T-helper 22 cell (primary cell): Measurements from ENCODE around the gene BICDL1.

ENCODE experiments used
- DNase-seq: peaks from one replicate; pipeline ENCODE4 v3.0.0-alpha.2; 2020; ENCODE audit warnings: low read depth

The BICDL1 gene

DNA sequence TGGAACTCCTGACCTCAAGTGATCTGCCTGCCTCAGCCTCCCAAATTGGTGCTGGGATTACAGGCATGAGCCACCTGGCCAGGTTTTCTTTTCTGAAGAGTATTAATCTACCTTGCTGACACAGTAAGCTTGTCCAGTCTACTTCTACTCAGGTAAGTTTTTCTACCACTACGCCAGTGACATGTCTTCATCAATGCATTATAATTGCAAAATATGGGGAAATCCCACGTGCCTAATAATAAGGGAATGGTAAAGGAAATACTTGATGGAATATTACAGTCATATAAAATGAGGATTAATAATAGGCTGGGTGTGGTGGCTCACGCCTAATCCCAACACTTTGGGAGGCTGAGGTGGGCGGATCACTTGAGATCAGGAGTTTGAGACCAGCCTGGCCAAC, 65.3 kb downstream of the BICDL1 start:
- no peak for DNase-seq

DNA sequence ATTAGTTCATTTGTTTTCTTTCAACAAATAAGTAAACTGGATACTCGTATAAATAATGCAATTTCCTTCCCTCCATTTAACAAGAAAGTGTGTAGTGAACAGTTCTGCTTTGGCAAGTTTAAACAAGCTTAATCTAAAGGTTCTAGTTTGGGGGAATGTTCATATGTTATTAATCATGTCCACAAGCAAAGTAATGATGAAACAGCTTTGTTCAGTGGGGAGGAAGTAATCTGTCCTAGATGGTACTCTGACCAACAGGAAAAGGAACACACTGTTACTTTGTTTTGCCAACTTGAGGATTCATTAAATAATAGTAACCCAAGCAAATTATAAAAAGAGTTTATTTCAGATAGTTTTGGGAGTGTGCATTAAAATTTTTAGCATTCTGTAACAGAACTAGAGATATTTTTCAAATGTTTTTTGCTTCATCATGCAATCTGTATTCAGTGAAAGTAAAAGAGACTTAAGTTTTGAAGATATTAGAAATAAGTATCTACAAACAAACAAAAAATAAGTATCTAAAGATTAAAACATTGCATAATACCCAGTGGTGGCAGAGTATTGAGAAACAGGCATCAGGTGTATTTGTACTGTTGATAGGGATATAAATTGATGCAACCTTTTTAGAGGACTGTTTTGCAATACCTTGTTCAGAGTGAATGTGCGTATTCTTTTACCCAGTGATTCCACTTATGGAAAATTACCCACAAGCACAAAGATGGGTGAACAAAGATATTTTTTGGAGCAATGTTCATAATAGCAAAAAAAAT, 66.4 kb downstream of the BICDL1 start:
- DNase-seq = no peak

DNA sequence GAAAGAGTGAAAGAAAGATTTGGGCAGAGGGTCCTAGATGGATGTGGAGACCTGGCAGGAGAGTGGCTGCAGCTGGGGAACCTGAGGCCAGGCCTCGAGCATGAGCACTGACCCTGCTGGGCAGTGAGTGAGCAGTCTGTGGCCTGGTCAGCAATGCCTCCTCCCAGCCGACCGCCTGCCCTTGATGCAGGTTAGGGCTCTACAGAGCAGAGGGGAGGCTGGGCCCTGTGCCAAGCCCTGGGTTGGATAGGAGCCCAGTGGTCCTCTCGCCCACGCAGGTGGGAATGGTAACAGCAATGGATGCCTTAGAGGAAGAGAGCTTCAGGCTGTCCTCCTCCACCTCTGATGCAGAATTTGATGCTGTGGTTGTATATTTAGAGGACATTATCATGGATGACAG, 67.7 kb downstream of the BICDL1 start:
- DNase-seq = no peak

DNA sequence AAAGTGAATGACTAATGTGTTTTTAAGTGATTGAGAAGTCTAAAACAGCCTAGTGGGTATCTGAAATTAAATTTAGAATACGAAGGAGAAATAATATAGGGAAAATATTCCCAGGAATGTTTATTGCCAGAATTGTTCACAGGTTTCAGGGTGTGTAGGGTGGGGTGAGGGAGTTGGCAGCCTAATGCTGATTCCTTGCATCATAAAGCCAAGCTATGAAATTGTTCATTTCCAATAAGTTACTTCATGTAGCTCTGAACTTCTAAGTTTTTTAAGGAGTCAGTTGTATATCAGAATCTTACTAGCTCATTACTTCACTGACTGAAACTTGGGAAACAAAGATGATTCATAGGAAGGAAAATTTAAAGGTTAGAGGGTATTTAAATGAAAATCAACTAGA, 71.2 kb downstream of the BICDL1 start:
- DNase-seq = no peak

DNA sequence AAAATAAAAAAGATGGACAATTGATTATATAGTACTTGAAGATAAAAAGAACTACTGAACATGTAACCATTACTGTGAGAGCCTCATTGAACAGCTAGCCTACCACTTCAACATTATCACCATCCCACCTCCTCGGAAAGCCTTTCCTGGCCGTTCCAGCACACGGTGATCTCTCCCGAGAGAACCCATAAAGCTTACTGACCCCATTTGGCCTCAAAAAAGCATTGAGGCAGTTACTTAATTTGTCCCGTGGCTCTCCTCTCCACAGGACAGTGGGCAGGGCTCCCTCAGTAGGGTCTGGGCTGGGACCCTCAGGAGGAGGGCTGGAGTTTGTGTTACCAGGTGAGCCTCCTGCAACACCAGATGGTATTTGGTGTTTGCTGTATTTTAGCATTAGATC, 71.7 kb downstream of the BICDL1 start:
- no peak for DNase-seq

DNA sequence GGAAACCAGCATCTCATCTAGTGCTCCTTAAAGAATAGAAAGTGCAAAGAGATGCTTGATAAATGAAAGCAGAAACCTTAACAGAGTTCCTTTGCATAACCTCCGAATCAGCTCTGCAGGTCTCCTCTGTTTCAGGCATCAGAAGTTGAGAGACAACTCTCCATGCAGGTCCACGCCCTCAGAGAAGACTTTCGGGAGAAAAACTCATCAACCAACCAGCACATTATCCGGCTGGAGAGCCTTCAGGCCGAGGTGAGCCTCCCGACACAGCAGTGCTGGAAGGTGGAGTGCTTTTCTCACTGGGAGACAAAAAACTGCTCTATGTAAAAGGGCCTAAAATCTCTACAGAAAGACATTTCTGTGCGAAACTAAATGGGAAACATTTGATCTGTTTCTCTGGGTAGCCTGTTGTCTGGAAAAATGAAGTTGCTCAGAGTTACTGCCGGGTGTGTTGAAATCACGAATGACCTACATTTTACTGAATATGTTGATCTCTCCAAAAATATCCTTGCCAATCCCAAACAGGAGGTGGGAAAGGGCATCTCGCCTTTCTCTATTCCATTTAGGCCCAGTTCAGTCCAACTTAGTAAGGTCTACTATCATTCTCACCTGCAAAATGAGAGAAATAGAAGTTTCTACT, 72.7 kb downstream of the BICDL1 start:
- no peak for DNase-seq

DNA sequence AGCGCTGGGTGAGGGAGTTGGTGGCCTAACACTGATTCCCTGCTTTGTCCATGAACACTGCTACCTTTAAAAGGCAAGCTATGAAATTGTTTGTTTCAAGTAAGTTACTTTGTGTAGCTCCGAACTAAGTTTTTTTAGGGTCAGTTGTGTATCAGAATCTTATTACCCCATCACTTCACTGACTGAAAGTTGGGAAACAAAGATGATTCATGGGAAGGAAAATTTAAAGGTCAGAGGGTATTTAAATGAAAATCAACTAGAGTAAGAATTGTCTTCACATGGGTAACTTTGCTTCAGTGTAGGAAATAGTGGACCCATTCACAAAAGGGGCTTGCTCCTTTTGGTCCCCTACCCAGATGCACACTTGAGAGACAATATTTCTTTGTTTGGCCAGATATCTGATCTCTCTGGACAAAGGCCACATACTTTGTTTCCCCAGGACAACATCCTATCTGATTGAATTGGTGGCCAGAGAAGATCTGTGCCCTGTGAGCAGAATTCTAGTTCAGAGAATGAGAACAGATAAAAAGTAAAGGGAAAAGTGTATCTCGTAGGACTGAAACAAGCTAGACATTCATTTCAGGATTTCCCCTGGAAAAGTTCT, 74.0 kb downstream of the BICDL1 start:
- no peak for DNase-seq

DNA sequence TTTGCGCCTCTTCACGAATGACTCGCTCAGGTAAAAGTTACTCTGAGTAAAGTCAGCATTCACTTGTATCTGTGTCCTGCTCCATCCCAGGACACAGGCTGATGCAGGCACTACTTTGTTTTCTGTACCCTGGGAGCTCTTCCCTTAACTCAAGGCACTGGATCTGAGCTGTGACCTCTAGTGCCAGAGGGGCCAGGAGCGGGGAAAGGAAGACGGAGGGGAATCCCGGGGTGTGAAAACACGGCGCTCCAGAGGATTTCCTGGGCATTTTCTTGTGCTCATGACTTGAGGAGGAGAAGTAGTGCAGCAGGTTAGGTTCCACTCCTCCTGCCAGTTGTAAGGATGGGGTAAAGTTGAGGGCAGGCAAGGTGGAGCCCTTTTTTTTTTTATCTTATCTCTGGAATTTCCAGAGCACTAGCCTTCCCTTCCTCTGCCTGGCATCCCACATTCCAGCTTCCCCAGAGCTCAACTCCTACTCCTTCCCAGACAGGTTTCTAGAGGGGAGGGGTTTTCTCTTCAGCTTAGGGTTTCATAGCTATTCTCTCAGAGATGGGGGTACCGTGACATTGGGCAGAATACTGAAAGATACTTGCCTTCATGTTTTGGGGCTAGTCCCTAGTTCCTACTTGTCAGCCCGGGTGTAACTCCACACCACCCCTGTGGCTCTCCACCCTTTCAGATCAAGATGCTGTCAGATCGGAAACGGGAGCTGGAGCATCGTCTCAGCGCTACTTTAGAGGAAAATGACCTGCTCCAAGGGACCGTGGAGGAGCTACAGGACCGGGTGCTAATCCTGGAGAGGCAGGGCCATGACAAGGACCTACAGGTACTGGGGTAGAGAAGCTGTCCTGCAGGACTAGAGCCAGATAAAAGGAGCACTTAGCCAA, 75.3 kb downstream of the BICDL1 start:
- DNase-seq = no peak

DNA sequence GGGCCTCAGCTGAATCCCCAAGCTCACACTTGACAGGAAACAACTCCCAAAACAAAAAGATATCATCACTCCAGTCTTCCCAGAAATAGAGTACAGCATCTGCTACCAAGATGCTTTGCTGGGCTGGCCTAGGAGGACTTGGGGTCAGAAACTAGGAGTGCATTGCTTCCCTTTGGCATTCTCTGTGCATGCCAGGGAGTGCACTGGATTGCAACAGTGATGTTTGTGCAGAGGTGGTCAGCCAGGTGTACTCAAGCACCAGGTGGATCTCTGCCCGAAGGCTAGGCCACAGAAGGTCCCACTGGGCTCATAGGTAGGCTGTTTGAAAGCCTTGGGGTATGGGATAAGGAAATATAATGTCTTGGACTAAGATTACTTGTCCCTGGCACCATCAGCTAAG, 76.4 kb downstream of the BICDL1 start:
- no peak for DNase-seq

DNA sequence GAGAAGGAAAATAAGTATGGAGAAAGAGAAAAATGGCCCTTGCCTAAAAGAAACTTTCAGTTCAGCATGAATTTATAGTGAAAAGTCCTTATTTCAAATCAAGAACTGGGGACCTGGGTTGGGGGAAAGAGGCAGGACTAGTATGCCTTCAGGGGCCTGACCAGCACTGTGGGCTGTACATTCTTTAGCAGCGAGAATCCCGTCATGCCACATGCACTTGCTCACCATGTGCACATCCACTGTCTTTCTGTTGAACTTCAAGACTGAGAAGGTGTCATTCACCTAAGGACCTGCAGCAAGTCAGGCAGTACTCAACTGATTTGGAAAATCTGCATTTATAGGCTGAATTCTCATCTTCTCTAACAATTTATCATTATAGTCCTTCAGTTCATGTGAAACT, 77.3 kb downstream of the BICDL1 start:
- DNase-seq = no peak

DNA sequence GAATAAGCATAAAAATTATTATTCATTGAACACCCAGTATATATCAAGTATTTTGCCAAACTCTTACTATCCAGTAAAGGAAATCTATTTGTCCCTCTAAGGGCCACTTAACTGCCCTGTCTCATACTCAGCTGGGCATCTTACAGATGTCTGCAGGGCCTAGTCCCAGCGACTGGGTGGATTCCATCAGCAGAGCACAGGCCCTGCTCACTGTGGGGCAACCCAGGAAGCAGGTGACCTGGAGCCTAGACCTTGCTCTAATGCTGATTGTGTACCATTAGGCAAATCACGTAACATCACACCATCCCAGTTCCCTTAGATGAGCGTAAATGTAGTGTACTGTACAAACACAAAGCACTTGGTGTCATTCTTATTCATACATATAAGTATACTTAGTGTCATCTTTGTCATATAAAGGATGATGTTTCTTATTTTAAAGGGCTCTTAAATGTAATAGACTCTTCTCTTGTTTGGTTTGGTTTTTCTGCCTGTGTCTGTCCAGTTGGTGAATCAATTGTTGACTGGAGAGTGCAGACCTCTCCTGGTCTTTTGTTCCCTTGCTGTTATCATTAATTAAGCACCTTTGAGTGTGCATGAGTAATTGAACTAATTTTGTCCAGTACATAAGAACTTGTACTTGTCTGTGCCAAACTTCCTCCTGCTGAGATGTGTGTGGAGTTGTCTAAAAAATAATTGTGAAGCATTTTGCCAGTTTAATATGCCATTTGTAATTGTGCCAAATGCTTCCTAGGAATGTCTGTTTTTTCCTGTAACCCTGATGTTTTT, 78.2 kb downstream of the BICDL1 start:
- DNase-seq = no peak

DNA sequence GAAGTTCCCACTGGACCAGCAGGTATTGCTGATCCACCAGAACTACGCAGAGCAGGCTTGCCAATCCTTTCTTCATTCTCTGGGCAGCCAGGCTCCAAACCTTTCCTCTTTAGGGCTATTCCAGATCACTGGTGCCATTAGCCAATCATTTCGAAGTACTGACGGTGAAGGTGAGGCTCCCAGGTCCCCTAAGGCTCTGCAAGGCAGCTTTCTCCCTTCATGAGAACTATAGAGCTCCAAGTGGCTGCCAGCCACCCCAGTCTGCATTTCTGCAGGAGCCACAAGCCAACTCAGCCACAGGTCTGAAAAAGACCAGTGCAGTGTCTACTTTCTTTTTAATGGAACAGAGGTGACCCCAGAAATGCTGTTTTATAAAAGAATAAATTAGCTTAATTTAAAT, 78.9 kb downstream of the BICDL1 start:
- DNase-seq = no peak

DNA sequence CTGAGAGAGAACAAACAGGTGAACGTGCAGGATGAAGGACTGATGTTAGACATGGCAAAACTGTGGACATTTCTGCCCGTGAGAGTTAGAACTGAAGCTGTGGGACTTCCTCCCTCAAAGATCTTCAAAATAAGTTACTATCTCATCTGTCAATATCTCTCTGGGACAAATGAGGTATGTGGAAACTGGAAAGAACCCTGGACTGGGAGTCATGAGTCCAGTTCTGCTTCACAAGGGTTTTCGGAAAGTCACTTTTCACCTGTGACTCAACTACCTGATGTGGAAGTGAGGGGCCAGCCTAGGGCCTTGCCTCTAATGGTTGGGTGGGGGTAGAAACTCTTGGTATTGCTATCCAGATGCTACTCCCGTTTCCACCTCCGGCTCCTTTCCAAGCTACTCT, 80.2 kb downstream of the BICDL1 start:
- no peak for DNase-seq

DNA sequence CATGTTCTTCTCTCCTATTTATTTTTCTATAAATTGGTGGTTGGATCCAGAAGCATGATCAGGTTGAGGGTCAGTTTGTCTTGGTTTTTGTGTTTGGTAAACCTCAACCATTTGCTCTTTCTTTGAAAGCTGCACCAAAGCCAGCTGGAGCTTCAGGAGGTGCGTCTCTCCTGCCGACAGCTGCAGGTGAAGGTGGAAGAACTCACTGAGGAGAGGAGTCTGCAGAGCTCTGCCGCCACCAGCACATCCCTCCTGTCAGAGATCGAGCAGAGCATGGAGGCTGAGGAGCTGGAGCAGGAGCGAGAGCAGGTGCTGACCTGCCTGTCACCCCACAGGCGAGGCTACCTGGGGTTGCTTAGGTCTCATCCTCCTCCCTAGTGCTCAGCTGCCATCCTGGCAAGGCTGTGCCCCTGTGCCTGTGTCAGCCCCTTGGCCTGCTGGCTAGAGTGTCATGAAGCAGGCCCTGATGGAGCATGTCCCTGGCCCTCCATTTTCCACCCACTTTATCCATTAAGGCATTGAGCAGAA, 82.5 kb downstream of the BICDL1 start:
- DNase-seq = no peak

DNA sequence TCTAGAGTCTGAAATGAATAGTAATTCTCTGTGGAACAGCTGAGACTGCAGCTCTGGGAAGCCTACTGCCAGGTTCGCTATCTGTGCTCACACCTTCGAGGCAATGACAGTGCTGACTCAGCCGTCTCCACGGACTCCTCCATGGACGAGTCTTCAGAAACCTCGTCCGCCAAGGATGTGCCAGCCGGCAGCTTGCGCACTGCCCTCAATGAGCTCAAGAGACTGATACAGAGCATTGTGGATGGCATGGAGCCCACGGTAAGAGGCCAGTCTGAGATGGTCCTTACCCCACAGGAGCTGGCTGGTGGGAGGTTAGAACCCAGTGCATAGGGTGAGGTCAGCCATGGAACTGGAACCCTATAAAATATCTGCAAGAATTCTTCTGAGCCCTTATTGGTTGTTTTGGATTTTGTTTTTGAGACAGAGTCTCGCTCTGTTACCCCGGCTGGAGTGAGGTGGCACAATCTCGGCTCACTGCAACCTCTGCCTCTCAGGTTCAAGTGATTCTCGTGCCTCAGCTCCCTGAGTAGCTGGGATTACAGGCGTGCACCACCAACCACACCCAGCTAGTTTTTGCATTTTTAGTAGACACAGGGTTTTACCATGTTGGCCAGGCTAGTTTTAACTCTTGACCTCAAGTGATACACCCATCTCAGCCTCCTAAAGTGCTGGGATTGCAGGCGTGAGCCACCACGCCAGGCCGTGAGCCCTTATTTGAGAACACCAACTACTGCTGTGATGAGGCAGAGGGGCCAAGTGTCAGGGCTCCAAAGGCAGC, 83.6 kb downstream of the BICDL1 start:
- no peak for DNase-seq

DNA sequence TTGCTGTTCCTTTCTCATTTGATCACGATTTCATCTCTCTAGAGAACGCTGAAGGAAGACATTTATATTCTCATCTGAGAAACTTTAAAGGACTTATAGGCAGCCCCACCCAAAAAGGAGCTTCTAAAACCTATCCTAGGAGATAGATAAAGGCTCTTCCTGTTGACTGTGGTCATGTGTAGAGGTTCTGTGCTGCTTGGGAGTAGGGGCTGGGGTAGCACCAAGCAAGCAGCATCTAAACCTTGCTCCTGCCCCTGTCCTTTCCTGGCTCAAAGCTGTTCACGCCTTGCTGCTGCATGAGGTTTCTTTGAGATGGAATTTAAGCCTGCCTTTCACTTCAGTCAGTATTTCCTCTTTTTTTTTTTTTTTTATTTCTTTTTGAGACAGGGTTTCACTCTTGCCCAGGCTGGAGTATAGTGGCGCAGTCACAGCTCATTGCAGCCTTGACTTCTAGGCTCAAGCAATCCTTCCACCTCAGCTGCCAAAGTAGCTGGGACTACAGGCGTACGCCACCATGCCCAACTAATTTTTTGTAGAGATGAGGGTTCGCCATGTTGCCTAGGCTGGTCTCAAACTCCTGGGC, 86.1 kb downstream of the BICDL1 start:
- DNase-seq = no peak

DNA sequence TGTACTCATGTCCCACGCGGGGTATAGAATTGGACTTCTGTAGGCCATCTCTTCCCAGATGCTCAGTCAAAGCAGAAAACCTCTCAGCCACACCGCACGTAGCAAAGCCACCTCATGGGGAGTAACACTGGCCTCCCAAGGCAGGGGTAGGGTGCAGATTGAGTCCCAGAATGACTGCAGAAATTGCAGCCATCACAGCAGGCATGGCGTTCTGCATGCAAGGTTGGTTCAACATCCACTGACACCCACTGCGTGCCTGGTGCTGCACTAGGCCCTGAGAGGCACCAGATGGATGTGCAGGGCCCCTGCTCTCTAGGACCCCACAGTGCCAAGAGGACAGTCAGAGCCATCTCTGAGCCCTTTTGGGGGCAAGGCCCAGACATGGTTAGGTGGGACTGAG, 87.6 kb downstream of the BICDL1 start:
- DNase-seq = no peak

DNA sequence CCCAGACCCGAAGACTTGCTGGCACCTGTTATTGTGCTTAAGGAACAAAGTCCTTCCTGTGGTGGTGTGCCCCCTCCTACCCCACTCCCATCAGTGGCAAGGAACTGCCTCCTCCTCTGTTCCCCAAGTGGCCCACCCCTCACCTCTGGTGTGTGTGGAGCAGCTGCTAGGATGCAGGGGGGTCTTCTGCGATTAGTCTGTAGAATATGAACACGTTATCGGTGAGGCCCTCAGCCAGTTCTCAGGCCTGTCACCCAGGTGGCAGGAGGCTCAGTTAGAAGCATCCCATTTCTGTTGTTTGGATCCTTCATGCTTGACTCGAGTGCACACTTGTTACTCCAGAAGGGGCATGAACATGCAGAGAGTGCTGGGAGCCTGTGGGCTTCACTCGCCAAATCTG, 88.2 kb downstream of the BICDL1 start:
- no peak for DNase-seq

DNA sequence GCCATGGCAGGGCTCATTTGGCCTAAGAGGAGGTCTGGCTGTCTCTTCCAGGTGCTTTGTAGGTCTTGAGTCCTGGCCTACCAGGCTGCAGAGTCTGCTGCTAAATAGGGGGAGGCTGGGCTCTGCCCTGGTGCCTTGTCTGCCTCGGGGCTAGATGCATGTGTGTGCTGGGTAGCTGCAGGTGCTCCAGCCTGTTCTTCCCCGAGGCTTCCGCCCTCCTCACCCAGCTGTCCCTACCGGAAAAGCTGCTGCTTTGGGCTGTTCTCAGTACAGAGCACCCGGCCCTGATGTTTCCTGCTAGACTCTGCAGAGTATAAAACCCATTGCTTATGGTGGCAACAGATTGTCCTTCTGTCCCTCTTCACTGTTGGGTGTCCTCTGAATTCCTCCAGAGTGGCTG, 89.8 kb downstream of the BICDL1 start:
- DNase-seq = no peak
